Neuronal stem cell (in vitro differentiated cells): ENCODE measurements around the gene FBXO5.

ENCODE experiments used
- DNase-seq: peaks from one replicate; pipeline ENCODE4 v3.0.0-alpha.2; 2013; ENCODE audit warnings: low spot score
- H2AFZ ChIP-seq: one replicate; pipeline ENCODE4 v1.6.1; 2013; ENCODE audit warnings: mild to moderate bottlenecking, low read length, inconsistent platforms
- H2AK5ac ChIP-seq: 2 replicates; pipeline ENCODE4 v1.6.1; 2013; ENCODE audit warnings: low read depth, mild to moderate bottlenecking, inconsistent platforms, low read length, moderate library complexity, mixed read lengths
- H2BK120ac ChIP-seq: 2 replicates; pipeline ENCODE4 v1.6.1; 2013; ENCODE audit warnings: low read depth, mild to moderate bottlenecking, inconsistent platforms, low read length, moderate library complexity, mixed read lengths
- H2BK12ac ChIP-seq: one replicate; pipeline ENCODE4 v1.6.1; 2013; ENCODE audit warnings: low read length, inconsistent platforms
- H2BK15ac ChIP-seq: 2 replicates; pipeline ENCODE4 v1.6.1; 2013; ENCODE audit warnings: mild to moderate bottlenecking, low read length, inconsistent platforms, mixed read lengths
- H2BK5ac ChIP-seq: one replicate; pipeline ENCODE4 v1.6.1; 2013; ENCODE audit warnings: inconsistent platforms, mild to moderate bottlenecking, low read length, moderate library complexity
- H3K14ac ChIP-seq: one replicate; pipeline ENCODE4 v1.6.1; 2013; ENCODE audit warnings: low read length, inconsistent platforms
- H3K18ac ChIP-seq: 2 replicates; pipeline ENCODE4 v1.6.1; 2013; ENCODE audit warnings: low read length, inconsistent platforms
- H3K23ac ChIP-seq: 2 replicates; pipeline ENCODE4 v1.6.1; 2013; ENCODE audit warnings: low read depth, mild to moderate bottlenecking, mixed read lengths, low read length, inconsistent platforms; ENCODE audit not compliant: poor library complexity
- H3K27ac ChIP-seq: replicated peaks from 3 replicates; pipeline ENCODE4 v1.5.1; 2013; ENCODE audit warnings: low read length, inconsistent platforms
- H3K27me3 ChIP-seq, 3 experiments: 2 replicates each; pipeline ENCODE4 v1.6.1; 2013; ENCODE audit warnings: low read length in 3 of 3, mild to moderate bottlenecking in 2 of 3, inconsistent platforms in 1 of 3, low read depth in 1 of 3, mixed read lengths in 1 of 3, moderate library complexity in 1 of 3; ENCODE audit not compliant: control insufficient read depth in 3 of 3, insufficient read depth in 3 of 3
- H3K36me3 ChIP-seq, 2 donors: replicated peaks in 1 of 2; 2 replicates each; pipeline ENCODE4 v1.6.1; 2013; ENCODE audit warnings: low read length in 2 of 2; ENCODE audit not compliant: control insufficient read depth in 2 of 2, insufficient read depth in 2 of 2
- H3K4ac ChIP-seq: 2 replicates; pipeline ENCODE4 v1.6.1; 2013; ENCODE audit warnings: inconsistent platforms, mild to moderate bottlenecking, low read length, moderate library complexity
- H3K4me1 ChIP-seq, 2 donors: 1 replicate in 1 of 2; 2 replicates in 1 of 2; pipeline ENCODE4 v1.6.1; 2013; ENCODE audit warnings: low read length in 2 of 2, low read depth in 1 of 2; ENCODE audit not compliant: control insufficient read depth in 2 of 2, insufficient read depth in 1 of 2
- H3K4me2 ChIP-seq: one replicate; pipeline ENCODE4 v1.6.1; 2013; ENCODE audit warnings: mild to moderate bottlenecking, low read length, inconsistent platforms; ENCODE audit not compliant: insufficient read depth, poor library complexity, severe bottlenecking
- H3K4me3 ChIP-seq, 2 donors: 2 replicates each; pipeline ENCODE4 v1.5.1; 2013; ENCODE audit warnings: low read length in 2 of 2, mild to moderate bottlenecking in 2 of 2, inconsistent platforms in 1 of 2, moderate library complexity in 1 of 2
- H3K79me1 ChIP-seq: one replicate; pipeline ENCODE4 v1.6.1; 2013; ENCODE audit warnings: low read depth, mild to moderate bottlenecking, inconsistent platforms, low read length, moderate library complexity
- H3K9ac ChIP-seq: one replicate; pipeline ENCODE4 v1.6.1; 2013; ENCODE audit warnings: mild to moderate bottlenecking, low read depth, low read length, inconsistent platforms; ENCODE audit not compliant: poor library complexity
- H3K9me3 ChIP-seq, 2 donors: replicated peaks in 1 of 2; 2 replicates each; pipeline versions ENCODE3 to v1.6.1; 2013; ENCODE audit warnings: low read length in 2 of 2, mild to moderate bottlenecking in 2 of 2, inconsistent platforms in 1 of 2, low read depth in 1 of 2, mixed read lengths in 1 of 2, moderate library complexity in 1 of 2; ENCODE audit not compliant: control insufficient read depth in 2 of 2, insufficient read depth in 1 of 2
- H4K8ac ChIP-seq: one replicate; pipeline ENCODE4 v1.6.1; 2013; ENCODE audit warnings: low read depth, mild to moderate bottlenecking, inconsistent platforms, low read length, moderate library complexity
- H4K91ac ChIP-seq: one replicate; pipeline ENCODE4 v1.6.1; 2013; ENCODE audit warnings: low read length, low read depth, mild to moderate bottlenecking, inconsistent platforms; ENCODE audit not compliant: poor library complexity
- WGBS, 2 donors: extraction: QIAGEN DNeasy Blood & Tissue Kit; methylation state at CpG; one replicate each; pipeline ENCODE4 v1.1.7; 2013; ENCODE audit warnings: missing lambda C conversion rate in 2 of 2, mixed read lengths in 1 of 2; ENCODE audit not compliant: insufficient read length in 2 of 2, insufficient replicate concordance in 1 of 2; ENCODE audit errors: extremely low coverage in 2 of 2; 5-methylcytosine and 5-hydroxymethylcytosine counted together

FBXO5 gene

DNA sequence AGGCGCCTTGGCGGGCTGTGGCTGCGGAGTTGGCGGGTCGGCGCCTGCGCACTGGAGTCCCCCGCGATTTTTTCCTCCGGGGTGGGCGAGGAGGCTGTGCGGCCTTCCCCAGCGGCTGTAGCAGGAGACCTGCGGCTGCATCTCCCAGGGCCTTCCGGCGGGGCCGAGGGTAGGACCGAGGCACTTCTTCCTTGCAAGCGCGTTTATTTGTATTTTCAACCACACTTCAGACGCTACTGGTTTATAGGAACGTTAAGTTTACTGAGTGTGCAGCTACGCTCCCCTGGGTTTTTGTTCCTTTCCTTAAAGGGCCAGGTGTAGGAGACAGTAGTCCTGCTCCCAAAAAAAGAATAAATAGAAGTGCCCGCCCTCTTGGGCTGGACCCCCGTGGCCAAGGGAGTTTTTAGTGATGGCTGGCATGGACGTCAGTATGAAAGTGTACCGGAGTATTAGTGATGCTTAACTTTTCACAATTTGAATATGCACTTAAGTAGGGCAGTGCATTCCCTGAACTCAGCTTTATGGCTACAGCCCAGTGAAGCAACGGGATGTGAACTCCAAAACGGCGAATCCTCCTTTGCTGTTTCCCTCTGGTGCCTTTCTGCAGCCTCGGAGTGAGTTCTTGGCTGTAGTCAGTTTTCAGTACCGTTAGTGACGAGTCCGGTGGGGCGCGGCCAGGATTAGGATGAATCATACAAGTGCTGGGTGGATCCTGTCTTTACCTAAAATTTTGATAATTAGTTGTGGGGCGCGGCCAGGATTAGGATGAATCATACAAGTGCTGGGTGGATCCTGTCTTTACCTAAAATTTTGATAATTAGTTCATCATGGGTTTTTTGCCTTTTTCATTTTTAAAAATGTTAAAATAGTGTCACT is 1.0 kb upstream of the FBXO5 start:
- Histone ChIP-seq H3K9ac (peak overlapping the region; percentile 56), H3K9me3 (peaks cover 0 to 8% of the 10 kb centered on the region in 2 donors), H3K14ac (no peak overlapping the region), H2BK120ac (no peak overlapping the region), H4K8ac (no peak overlapping the region), H3K4me3 (peak overlapping the region; percentile 77 to 82), H3K18ac (peak overlapping the region; percentile 90), H3K27me3 (no peaks in the 10 kb centered on the region), H2BK12ac (no peak overlapping the region), H3K23ac (peak overlapping the region; percentile 91), H2BK5ac (no peak overlapping the region), H2BK15ac (no peak overlapping the region), H3K4ac (no peak overlapping the region), H3K79me1 (peaks cover 2% of the 10 kb centered on the region), H3K4me1 (peaks cover 3 to 13% of the 10 kb centered on the region in 2 donors), H2AFZ (peak overlapping the region; percentile 90), H3K36me3 (peaks cover 2 to 46% of the 10 kb centered on the region in 2 donors), H4K91ac (no peak overlapping the region), H3K4me2 (peak overlapping the region; percentile 74), H3K27ac (peak overlapping the region; percentile 89), H2AK5ac (no peak overlapping the region)
- DNase-seq: peak; percentile 97
- no CpG with 5 or more reads among the region's 38 CpGs for WGBS, 2 donors

DNA sequence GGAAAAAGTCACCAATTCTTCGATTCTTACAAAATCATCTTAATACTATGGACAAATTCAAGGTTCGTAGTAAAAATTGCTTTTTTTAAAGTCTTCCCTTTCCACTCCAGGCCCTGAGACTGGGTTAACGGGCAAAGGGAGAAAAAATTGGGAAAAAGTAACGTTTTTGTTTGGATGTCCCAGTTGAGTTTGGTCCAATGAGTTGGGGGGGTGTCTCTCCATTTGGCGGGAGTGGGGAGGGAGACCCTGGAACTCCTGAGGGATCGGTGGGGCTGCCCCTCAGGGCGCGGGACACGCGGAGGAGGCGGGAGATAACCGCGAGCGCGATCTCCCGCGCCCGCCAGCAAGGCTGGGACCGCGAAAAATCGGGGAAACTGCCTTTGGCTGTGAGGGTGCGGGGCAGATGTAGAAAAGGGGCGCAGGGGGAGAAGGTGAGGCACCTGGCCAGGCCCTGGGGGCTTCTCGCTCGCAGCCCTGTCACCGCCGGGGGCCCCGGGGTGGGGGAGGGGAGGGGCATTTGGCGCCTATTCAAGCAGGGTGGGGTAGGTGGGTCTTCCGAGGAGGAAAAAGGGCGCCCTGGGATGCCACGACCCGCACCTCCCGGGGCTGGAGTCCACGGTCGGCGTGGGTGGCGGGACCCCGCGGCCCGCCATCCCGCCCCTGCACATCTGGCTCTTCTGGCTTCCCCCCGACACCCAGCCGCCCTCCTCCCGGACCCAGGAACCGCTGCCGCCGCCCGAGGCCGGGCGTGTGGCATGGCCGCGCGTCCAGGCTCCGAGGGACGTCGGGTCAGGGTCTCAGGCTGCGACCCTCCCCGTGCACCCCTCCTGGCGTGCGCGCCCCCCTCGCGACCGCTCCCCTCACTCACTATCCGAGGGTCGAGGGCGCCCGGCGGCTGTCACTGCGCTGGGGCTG is 595 bp downstream of the FBXO5 start:
- H3K23ac ChIP-seq: peak overlapping the region; percentile 80
- no CpG with 5 or more reads among the region's 71 CpGs for WGBS, 2 donors
- peak overlapping the region; percentile 98 for H2AK5ac ChIP-seq
- no peak overlapping the region for H2BK12ac ChIP-seq
- H3K27ac ChIP-seq: peak overlapping the region; percentile 81
- no peak for DNase-seq
- H3K4me2 ChIP-seq: peak overlapping the region; percentile 62
- peak overlapping the region; percentile 53 for H3K4ac ChIP-seq
- no peak overlapping the region for H2BK120ac ChIP-seq
- peak overlapping the region; percentile 38 for H3K14ac ChIP-seq
- H3K9ac ChIP-seq: peak overlapping the region; percentile 93
- peaks cover 2 to 62% of the 10 kb centered on the region in 2 donors for H3K36me3 ChIP-seq
- H3K4me1 ChIP-seq: peaks cover 6 to 23% of the 10 kb centered on the region in 2 donors
- H2BK15ac ChIP-seq: no peak overlapping the region
- no peaks in the 10 kb centered on the region for H3K27me3 ChIP-seq
- peak overlapping the region; percentile 97 for H3K18ac ChIP-seq
- H3K4me3 ChIP-seq: peak overlapping the region; percentile 77 to 98
- peaks cover 2% of the 10 kb centered on the region for H3K79me1 ChIP-seq
- peak overlapping the region; percentile 65 for H2AFZ ChIP-seq
- H4K91ac ChIP-seq: no peak overlapping the region
- H4K8ac ChIP-seq: no peak overlapping the region
- peaks cover 0 to 11% of the 10 kb centered on the region in 2 donors for H3K9me3 ChIP-seq
- H2BK5ac ChIP-seq: peak overlapping the region; percentile 93

DNA sequence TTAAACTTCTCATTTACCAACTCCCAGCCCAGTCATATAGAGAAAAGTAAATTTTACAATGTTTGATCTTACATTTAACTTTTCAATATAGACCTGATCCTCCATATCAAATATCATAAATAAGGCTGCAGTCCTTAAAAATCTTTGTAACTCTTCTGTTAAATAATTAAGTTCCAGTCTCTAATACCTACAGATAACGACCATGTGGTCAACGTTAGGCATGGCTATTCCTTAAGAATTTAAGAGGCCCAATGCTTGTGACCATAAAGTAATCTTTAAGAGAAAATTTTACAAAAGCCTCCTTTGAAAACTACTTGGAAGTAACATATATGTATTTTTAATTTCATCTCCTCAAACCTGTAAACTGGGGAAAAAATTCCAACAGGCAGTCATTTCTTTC is 1.6 kb downstream of the FBXO5 start:
- no peak for DNase-seq
- no peak overlapping the region for H2AK5ac ChIP-seq
- no CpG with 5 or more reads among the region's 2 CpGs for WGBS, 2 donors
- H3K18ac ChIP-seq: no peak overlapping the region
- no peak overlapping the region for H2BK12ac ChIP-seq
- H4K8ac ChIP-seq: no peak overlapping the region
- H3K4me1 ChIP-seq: peaks cover 11 to 30% of the 10 kb centered on the region in 2 donors
- H3K14ac ChIP-seq: no peak overlapping the region
- no peak overlapping the region for H2BK5ac ChIP-seq
- no peak overlapping the region for H2BK120ac ChIP-seq
- peak overlapping the region in 1 of 2 donors; percentile 77 for H3K4me3 ChIP-seq
- H3K27ac ChIP-seq: no peak overlapping the region
- H3K27me3 ChIP-seq: no peaks in the 10 kb centered on the region
- H3K79me1 ChIP-seq: peaks cover 2% of the 10 kb centered on the region
- H3K9ac ChIP-seq: no peak overlapping the region
- H3K4me2 ChIP-seq: peak overlapping the region; percentile 37
- H2BK15ac ChIP-seq: no peak overlapping the region
- peaks cover under 1 to 63% of the 10 kb centered on the region in 2 donors for H3K36me3 ChIP-seq
- no peak overlapping the region for H3K4ac ChIP-seq
- H2AFZ ChIP-seq: no peak overlapping the region
- H3K9me3 ChIP-seq: peaks cover 0 to 4% of the 10 kb centered on the region in 2 donors
- no peak overlapping the region for H3K23ac ChIP-seq
- H4K91ac ChIP-seq: no peak overlapping the region
